ELF-1 (cell line): ENCODE results near the gene KRTAP13-1.
A peak's percentile ranks its signal among the peaks of the same experiment; 100 is the strongest.

ENCODE experiments used
- DNase-seq: peaks from one replicate; pipeline ENCODE4 v3.0.0-alpha.2; 2016; ENCODE audit warnings: low read depth, low spot score

Gene KRTAP13-1

GRCh38 chr21:30395731-30396130 is at the start of gene KRTAP13-1:
Gene KRTAP13-1 (plus strand): TSS chr21:30396031. CDS start chr21:30396087, 56 bp downstream.
- DNase-seq = no peak

- DNase-seq = no peak
Observed at GRCh38 chr21:30348506-30348905, 47.3 kb upstream of the KRTAP13-1 start, which contains the start of gene KRTAP23-1. Gene KRTAP23-1 (minus strand): TSS chr21:30348606. CDS start chr21:30348606, 0 bp downstream.

GRCh38 chr21:30349572-30349971 is 46.3 kb upstream of the KRTAP13-1 start:
- DNase-seq = no peak

GRCh38 chr21:30351534-30351933 is 44.3 kb upstream of the KRTAP13-1 start:
- DNase-seq = no peak

- DNase-seq = no peak
Observed at GRCh38 chr21:30354308-30355005, 41.4 kb upstream of the KRTAP13-1 start.

GRCh38 chr21:30355906-30356305 is 39.9 kb upstream of the KRTAP13-1 start:
- no peak for DNase-seq

- DNase-seq = no peak
Observed at GRCh38 chr21:30372139-30372770, 23.6 kb upstream of the KRTAP13-1 start, which contains the start of gene KRTAP13-2. Gene KRTAP13-2 (minus strand): TSS chr21:30372271. CDS start chr21:30372213, 58 bp downstream.

- DNase-seq = no peak
Observed at GRCh38 chr21:30382201-30382600, 13.6 kb upstream of the KRTAP13-1 start.

- DNase-seq = no peak
Observed at GRCh38 chr21:30391492-30392025, 4.3 kb upstream of the KRTAP13-1 start.

GRCh38 chr21:30408782-30409494 is 13.1 kb downstream of the KRTAP13-1 start:
- DNase-seq = peak; percentile 52

GRCh38 chr21:30415993-30416392 is 20.2 kb downstream of the KRTAP13-1 start:
- no peak for DNase-seq

GRCh38 chr21:30425826-30426225 is 30.0 kb downstream of the KRTAP13-1 start, which contains the start of gene KRTAP13-3:
Gene KRTAP13-3 (minus strand): TSS chr21:30425926. CDS start chr21:30425912, 14 bp downstream.
- no peak for DNase-seq

- DNase-seq = no peak
Observed at GRCh38 chr21:30426731-30427130, 30.9 kb downstream of the KRTAP13-1 start.

GRCh38 chr21:30430170-30430655 is 34.4 kb downstream of the KRTAP13-1 start, which contains the start of gene KRTAP13-4:
Gene KRTAP13-4 (plus strand): TSS chr21:30430220. CDS start chr21:30430276, 56 bp downstream.
- DNase-seq = no peak

GRCh38 chr21:30434033-30434631 is 38.3 kb downstream of the KRTAP13-1 start:
- peak; percentile 18 for DNase-seq

- no peak for DNase-seq
Observed at GRCh38 chr21:30437010-30437565, 41.3 kb downstream of the KRTAP13-1 start.

GRCh38 chr21:30439975-30440374 is 44.1 kb downstream of the KRTAP13-1 start, which contains the start of gene KRTAP15-1:
Gene KRTAP15-1 (plus strand): TSS chr21:30440275. CDS start chr21:30440328, 53 bp downstream.
- no peak for DNase-seq

- DNase-seq = no peak
Observed at GRCh38 chr21:30443226-30443625, 47.4 kb downstream of the KRTAP13-1 start.

- no peak for DNase-seq
Observed at GRCh38 chr21:30444204-30444603, 48.4 kb downstream of the KRTAP13-1 start.
